Adrenal gland (tissue), 5 donors: Measurements from ENCODE around the gene TPI1.

Source experiments
- CTCF ChIP-seq, 6 experiments: fragments of 450-650 bp in 4 of 6; fragments of 200-600 bp in 2 of 6; sonication (generic) in 1 of 6; IDR thresholded peaks; 1 replicate in 5 of 6; 2 replicates in 1 of 6; pipeline versions ENCODE4 v1.5.1 to v1.8.0; 2016 to 2021; ENCODE audit warnings: antibody characterized with exemption in 6 of 6, mild to moderate bottlenecking in 2 of 6, moderate library complexity in 1 of 6
- POLR2A ChIP-seq, 2 donors: fragments of 450-650 bp; IDR thresholded peaks; one replicate each; pipeline ENCODE4 v1.6.1; 2017; ENCODE audit warnings: antibody characterized with exemption in 2 of 2, mild to moderate bottlenecking in 2 of 2, moderate library complexity in 1 of 2
- donor health status: DM: no; HTN: no; CAD: no.

DNA sequence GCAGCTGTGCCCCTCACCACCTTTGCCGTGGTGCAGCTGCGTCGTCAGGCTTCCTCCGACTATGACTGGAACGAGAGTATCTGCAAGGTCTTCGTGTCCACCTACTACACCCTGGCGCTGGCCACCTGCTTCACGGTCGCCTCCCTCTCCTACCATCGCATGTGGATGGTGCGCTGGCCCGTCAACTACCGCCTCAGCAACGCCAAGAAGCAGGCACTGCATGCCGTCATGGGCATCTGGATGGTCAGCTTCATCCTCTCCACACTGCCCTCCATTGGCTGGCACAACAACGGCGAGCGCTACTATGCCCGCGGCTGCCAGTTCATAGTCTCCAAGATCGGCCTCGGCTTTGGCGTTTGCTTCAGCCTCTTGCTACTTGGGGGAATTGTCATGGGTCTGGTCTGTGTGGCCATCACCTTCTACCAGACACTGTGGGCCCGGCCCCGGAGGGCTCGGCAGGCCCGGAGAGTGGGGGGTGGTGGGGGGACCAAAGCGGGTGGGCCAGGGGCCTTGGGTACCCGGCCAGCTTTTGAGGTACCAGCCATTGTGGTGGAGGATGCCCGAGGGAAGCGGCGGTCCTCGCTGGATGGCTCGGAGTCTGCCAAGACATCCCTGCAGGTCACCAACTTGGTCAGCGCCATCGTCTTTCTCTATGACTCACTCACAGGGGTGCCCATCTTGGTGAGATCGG lies 43.1 kb upstream of the TPI1 start:
- no peak for TF ChIP-seq CTCF (IDR thresholded peaks at IDR 0.05)
- no peak for TF ChIP-seq POLR2A (IDR thresholded peaks at IDR 0.05)
